Measurements from ENCODE around the gene LCN12.

- TF ChIP-seq POLR2AphosphoS5 (IDR thresholded peaks at IDR 0.05; ENCODE audit: low read depth) (no peak), CTCF (IDR thresholded peaks at IDR 0.05; ENCODE audit: insufficient read depth, low read length) (no peak), GABPA (IDR thresholded peaks at IDR 0.05; ENCODE audit: low read depth) (no peak)
Measured at GRCh38 chr9:136907011-136907914, 44.8 kb upstream of the LCN12 start.

Data from HL-60 (cell line).